VCaP (cell line): ENCODE data around the gene GH1.

Source experiments
- H3K27ac ChIP-seq: fragments of 450-650 bp; 2 replicates; pipeline ENCODE4 v1.5.1; 2017
- TF ChIP-seq, protein P1 (sequence below): fragments of 450-650 bp; conservative IDR thresholded peaks from 2 replicates; pipeline ENCODE4 v1.5.1; 2017; ENCODE audit warnings: mild to moderate bottlenecking, moderate library complexity

The GH1 gene

GRCh38 chr17:63947711-63948330, 29.2 kb upstream of the GH1 start:
- no peak overlapping the region for H3K27ac ChIP-seq
- TF ChIP-seq, protein P1, sequence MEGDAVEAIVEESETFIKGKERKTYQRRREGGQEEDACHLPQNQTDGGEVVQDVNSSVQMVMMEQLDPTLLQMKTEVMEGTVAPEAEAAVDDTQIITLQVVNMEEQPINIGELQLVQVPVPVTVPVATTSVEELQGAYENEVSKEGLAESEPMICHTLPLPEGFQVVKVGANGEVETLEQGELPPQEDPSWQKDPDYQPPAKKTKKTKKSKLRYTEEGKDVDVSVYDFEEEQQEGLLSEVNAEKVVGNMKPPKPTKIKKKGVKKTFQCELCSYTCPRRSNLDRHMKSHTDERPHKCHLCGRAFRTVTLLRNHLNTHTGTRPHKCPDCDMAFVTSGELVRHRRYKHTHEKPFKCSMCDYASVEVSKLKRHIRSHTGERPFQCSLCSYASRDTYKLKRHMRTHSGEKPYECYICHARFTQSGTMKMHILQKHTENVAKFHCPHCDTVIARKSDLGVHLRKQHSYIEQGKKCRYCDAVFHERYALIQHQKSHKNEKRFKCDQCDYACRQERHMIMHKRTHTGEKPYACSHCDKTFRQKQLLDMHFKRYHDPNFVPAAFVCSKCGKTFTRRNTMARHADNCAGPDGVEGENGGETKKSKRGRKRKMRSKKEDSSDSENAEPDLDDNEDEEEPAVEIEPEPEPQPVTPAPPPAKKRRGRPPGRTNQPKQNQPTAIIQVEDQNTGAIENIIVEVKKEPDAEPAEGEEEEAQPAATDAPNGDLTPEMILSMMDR, result no peak

DNA sequence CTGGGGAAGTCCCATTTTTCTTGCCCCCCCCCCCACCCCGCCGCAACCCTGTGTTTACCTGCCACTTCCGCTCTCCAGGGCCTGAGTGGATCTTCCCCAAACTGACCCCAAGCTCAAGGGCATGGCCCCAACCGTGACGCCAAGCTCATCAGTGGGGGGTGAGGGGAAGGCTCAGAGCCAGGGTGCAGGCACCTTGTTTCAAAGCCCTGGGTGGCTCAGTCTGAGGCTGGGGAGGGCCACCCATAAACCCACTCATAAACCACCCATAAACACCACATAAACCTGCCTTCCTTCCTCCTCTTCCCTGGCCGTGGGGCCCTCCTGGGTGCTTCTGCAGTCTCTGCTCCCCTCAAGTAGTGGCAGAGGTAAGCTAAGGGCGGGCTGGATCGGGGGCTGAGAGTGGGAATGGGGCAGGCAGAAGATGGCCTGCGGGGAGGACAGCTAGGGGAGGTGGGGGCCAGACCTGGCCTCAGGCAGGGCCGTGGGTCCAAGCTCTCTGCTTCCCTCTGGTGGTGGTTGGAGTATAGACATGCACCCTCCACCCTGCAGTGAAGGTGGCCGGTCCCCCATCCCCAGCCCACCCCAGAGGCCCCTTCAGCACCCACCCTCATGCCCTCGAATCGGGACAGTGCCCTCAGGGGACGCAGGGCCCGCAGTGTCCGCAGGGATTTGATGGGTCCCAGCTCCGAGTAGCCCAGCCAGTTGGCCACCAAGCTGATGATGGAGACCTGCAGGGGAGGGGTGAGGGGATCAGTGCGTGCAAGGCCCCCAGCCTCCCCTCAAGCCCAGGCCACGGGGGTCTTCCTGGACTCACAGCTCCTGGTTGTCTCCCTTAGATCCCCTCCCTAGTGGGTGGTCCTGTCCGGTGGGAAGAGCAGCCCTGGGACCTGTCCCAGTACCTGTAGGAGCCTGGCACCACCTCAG, 28.1 kb upstream of the GH1 start:
- TF ChIP-seq, protein P1, result peak; percentile 84
- no peak overlapping the region for H3K27ac ChIP-seq

DNA sequence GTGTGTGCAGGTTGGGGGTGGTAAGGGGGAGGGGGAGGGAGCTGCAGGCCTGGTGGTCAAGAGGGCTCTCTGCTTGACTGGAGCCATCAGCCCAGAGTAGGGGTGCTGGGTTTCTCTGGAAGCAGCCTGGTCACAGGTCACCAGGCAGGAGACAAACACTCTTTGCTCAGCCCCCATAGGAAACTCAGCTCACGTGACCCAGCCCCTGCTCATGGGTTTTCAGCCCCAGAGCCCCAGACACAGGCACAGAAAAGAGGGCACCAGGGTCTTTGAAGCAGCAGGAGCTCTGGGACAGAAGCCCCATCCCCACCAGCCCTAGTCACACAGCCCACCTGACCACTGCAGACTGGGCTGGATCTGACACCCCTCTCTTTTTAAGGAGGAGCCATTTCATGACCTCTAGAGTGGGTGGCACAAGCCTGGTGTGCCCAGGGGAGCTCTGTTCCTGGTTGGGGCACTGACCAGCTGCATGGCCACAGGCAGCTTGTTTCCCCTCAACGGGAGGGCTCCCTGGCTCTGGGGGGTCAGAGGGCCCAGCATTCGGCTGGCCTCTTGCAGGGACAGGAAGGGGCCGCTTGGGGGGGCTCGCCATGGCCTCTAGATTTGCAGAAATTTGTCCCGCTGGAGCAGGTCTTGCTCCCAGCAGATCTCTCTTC, 27.3 kb upstream of the GH1 start:
- TF ChIP-seq, protein P1, result no peak
- H3K27ac ChIP-seq, result no peak overlapping the region

DNA sequence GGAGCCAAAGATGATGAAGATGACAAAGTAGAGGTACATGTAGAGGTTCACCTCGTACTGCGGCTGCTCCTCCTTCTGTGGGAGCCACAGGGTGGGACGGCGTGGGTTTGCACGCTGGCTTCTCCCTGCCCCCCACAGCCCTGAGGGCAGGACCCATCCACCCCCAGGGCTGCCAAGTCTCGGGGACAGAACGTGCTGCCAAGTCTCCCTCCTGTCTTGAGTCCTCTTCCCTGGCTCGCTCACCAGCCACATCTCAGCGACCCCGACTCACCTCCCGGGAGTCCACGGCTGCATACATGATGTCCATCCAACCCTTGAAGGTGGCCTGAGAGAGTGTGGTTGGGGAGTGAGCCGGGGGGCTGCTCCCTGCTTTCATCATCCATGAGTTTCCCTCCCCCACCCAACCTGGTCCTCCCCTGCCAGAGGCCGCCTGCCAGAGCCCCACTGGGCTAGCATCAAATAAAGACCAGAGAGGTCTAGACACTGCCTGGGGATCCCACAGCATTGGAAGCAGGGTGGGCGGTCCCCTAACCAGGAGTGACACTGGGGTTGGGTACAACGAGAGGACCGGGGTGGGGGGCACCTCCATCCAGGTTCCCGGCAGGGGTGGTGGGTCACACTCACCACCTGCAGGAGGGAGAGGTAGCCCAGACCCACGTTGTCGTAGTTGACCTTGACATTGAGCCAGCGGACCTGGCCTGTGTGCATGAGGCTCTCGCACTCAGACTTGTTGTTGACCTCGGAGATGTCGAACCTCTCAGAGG, 26.3 kb upstream of the GH1 start:
- H3K27ac ChIP-seq, result no peak overlapping the region
- TF ChIP-seq, protein P1, result no peak

DNA sequence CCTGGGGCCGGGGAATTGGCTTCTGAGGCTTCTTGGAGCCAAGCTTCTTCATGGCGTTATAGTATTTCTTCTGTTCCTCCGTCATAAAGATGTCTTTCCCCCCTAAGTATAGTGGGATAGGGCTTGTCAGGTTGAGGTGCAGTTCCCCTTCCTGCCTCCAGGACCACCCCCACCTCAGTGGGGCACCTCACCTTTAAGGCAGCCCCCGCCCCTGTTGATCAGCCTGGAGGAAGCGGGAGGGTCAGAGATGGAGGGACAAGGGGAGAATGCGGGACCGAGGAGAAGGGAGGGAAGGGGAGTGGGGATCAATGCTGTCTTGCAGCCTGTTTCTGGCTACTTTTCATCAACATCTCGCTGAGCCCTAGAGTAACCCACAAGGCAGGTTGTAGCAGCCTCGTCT, 25.1 kb upstream of the GH1 start:
- H3K27ac ChIP-seq, result no peak overlapping the region
- TF ChIP-seq, protein P1, result no peak

DNA sequence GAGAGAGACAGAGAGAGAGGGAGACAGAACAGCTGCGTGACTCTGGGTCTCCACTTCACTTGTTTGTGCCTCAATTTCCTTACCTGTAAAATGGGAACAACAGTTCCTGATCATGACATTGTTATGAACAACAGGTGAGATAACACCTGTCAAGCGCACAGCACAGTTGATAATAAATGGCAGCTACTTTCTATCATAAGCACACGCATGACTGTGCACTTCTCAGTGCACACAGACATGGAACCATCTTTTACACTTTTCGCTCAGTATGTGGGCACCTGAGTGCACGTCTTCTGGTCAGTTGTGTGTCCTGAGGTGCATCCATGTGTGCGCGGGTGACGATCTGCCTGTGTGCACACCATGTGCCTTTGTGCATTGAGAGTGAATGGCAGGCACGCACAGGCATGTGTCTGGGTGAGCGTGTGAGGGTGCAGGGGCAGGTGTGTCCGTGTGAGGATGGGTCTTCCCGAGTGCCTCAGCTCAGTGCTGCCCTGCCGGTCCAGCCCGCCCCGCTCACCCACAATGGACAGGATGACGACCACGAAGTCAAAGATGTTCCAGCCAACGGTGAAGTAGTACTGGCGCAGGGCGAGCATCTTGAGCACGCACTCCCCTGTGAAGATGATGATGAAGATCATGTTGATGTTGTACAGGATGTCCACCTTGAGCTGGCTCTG, 23.8 kb upstream of the GH1 start:
- TF ChIP-seq, protein P1, result no peak
- H3K27ac ChIP-seq, result no peak overlapping the region
